Neural cell (in vitro differentiated cells): ENCODE results near the gene LPA.

ENCODE experiments used
- CTCF ChIP-seq: fragments of 450-650 bp; IDR thresholded peaks from 2 replicates; pipeline ENCODE4 v1.5.1; 2014; ENCODE audit warnings: antibody characterized with exemption, mild to moderate bottlenecking, moderate library complexity; ENCODE audit not compliant: poor library complexity, severe bottlenecking
- EP300 ChIP-seq: fragments of 450-650 bp; conservative IDR thresholded peaks from 2 replicates; pipeline ENCODE4 v1.6.1; 2014; ENCODE audit warnings: antibody characterized with exemption, mild to moderate bottlenecking, moderate library complexity; ENCODE audit not compliant: poor library complexity, severe bottlenecking
- EZH2 ChIP-seq: fragments of 200-600, 300-800 bp; shearing (Covaris generic), sonication (generic); IDR thresholded peaks from 2 replicates; pipeline ENCODE4 v1.6.1; 2014; ENCODE audit warnings: antibody characterized with exemption, low read length, borderline replicate concordance, mild to moderate bottlenecking; ENCODE audit not compliant: insufficient read depth, poor library complexity, severe bottlenecking
- MXI1 ChIP-seq: fragments of 450-650 bp; conservative IDR thresholded peaks from 2 replicates; pipeline ENCODE4 v1.6.1; 2014; ENCODE audit warnings: antibody characterized with exemption, mild to moderate bottlenecking; ENCODE audit not compliant: poor library complexity, severe bottlenecking
- POLR2AphosphoS5 ChIP-seq: IDR thresholded peaks from 2 replicates; pipeline ENCODE4 v1.6.1; 2012
- RAD21 ChIP-seq: fragments of 450-650 bp; conservative IDR thresholded peaks from 2 replicates; pipeline ENCODE4 v1.6.1; 2014; ENCODE audit warnings: antibody characterized with exemption, mild to moderate bottlenecking, moderate library complexity
- REST ChIP-seq: IDR thresholded peaks from 2 replicates; pipeline ENCODE4 v1.6.1; 2012; ENCODE audit warnings: borderline replicate concordance
- SMC3 ChIP-seq: fragments of 450-650 bp; conservative IDR thresholded peaks from 2 replicates; pipeline ENCODE4 v1.6.1; 2014; ENCODE audit warnings: antibody characterized with exemption, mild to moderate bottlenecking, moderate library complexity; ENCODE audit not compliant: poor library complexity
- TAF1 ChIP-seq: IDR thresholded peaks from 2 replicates; pipeline ENCODE4 v1.6.1; 2012; ENCODE audit warnings: low read depth

GRCh38 chr6:160523223-160523622 is 140.9 kb downstream of the LPA start:
- TF ChIP-seq CTCF (no peak), RAD21 (no peak), EP300 (no peak), MXI1 (no peak), REST (no peak), SMC3 (no peak), EZH2 (no peak), POLR2AphosphoS5 (no peak), TAF1 (no peak)
